Right renal cortex interstitium (tissue), 3 donors: Measurements from ENCODE around the gene DLG2. TPM values are rescaled to one million over a fixed set of nuclear protein-coding genes. Genes with fewer than 3 reads are reported as not detected.

Source experiments
- DNase-seq, 3 donors: peaks; one replicate each; pipeline ENCODE4 v3.0.0-alpha.2; 2013; ENCODE audit warnings: low read depth in 3 of 3, low spot score in 2 of 3
- polyA plus RNA-seq, 3 donors: library from polyadenylated mRNA; unstranded; fragments of 120-200 nt; gene quantifications; one replicate each; pipeline ENCODE4 v1.2.1, GENCODE V29; 2013; ENCODE audit not compliant: insufficient read length in 3 of 3

Gene DLG2
- polyA plus RNA-seq, 3 donors = 11.5 to 14.0 (median 13.3) TPM

DNA sequence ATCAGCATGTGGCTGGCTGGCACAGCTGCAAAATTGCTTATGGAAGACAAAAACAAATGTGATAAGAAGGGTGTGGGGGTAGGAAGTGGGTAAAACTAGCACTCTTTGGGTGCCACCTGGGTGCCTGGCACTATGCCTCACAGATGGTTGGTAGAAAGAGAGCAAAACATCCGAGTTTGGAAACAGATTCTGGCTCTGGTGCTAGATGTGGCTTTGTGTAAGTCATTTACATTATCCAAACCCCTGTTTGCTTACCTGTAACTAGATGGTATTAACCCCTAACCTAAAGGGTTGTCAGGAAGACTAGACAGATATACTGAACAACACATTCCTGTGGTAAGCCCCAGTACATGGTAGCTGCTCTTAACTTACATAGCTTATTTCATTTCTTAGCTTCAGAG lies 905.6 kb downstream of the DLG2 start:
- DNase-seq = no peak

DNA sequence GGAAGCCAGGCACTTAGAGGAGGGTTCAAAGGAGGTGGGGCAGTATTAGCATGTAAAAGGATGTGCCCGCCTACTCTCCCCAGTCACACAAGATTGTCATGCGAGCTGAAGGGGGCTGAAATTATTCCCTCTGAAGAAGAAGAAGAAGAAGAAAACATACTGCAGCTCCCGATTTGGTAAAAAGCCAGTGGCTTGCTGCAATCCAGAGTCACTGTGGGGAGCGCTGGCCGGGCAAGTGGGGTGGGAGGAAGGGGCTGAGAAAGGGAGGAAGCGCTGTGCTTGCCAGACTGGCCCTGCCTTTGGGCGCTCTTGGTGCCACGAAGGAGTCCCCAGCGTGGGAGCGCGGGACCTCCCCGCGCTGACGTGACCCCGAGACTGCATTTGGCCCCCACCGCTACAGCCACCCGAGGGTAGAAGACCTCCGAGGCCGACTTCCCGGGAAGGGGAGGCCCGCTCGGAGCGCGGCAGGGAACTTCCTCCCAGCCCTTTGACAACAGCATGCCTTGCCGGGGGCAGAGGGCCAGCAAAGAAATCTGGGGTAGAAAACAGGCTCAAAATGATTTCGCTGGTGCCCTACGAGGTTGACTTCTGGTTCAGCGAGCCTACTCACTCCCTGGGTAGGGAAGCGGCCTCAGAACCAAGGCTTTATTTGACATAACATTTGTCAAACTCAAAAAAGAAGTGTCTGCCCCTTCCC lies 906.3 kb downstream of the DLG2 start:
- DNase-seq = no peak

DNA sequence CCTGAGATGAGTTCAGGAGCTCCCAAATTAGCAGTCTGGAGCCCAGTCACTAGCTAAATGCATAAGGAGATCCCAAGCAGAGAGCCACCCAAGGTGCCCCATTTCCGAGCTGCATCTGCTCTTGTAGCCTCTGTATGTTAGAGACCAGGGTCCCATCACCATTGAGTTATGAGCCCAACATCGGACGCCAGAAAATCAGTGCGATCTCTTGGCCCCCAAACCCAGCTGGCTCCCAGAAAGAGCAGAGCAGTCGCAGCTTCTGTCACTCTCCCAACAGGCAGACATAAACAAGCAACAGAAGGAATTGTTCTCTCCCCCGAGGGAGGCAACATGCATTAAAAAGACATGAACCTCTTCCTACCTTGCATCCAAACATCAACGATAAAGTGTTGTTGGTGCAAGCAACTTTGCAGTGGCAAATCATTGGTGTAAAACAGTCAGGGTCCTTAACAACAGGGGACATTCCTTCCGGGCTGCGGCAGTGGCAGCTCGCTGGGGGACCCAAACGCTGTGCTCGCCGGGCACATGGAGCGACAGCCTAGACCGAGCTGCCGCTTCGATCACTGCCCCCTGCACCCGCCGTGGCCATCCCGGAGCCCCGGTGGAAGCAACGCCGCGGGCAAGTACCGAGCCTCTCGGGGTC lies 907.1 kb downstream of the DLG2 start:
- no peak for DNase-seq

DNA sequence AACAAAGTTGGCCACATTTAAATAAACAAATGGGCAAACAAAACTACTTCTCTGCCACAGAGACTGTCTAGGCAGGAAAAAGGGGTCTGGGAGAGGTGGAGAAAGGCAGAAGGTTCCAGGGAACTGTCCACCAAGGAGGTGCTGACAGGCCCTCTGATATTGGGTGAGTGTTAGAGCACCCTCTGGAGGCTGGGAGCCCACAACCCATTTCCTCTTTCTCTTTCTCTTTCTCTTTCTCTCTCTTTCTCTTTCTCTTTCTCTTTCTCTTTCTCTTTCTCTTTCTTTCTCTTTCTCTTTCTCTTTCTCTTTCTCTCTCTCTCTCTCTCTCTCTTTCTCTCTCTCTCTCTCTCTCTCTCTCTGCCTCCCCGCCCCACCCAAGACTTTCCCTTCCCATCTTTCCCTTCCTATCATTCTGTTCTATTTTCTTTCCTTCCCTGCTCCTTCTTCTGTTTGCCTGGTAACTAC lies 912.8 kb downstream of the DLG2 start:
- DNase-seq = peak; percentile 43 to 64 (median 63)

DNA sequence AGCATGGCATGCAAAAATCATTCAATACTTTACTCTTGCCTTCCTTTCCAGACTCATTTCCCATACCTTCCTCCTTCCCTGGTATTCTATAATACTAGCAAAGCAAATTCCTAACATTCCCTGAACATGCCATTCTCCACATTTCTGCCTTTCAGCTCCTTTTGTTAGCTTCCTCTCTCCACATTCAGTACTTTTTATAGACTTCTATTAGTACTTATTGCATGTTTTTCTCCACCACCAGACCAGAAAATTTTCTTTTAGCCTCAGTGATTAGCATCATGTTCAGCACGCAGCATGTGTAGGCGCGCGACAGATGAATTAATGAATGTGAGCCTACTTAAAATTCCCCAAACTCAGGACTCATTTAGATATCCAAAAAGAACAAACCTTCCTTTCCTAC lies 935.3 kb downstream of the DLG2 start:
- DNase-seq = no peak

DNA sequence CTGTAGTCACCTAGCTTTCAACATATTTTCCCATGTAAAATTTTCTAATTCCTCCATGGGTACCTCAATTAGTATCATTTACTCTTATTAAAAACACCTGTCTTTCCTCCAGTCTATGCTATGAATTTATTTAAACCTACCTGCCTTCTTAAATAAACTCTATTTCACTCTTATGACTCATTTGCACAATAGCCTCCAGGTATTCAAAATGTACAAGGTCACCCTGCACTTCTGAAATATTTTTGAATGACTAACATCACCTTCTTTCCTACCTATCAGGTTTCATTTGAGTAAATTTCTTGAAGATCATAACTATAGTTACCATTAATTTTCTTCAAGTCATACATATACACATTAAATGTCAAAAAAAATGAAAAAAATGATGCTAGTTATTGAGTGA lies 939.7 kb downstream of the DLG2 start:
- DNase-seq = no peak

DNA sequence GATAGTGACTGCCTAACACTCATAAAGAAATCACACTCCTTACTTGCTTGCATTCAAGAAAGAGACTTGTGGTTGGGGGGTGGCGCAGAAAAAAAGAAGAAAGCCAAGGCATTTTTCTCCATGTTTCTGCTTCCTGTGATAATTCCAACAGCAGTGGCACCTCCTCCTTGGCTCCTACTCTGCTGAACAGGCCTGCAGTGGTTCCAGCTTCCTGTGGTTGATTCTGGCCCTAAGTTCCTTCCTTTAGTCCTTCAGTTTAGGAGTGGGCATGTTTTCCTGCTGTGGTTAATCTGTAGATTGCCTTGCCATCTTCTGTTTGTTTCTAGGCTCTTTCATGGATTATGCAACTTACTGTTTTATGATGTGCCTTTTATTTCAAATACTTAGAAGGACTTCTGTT lies 940.4 kb downstream of the DLG2 start:
- DNase-seq = no peak

DNA sequence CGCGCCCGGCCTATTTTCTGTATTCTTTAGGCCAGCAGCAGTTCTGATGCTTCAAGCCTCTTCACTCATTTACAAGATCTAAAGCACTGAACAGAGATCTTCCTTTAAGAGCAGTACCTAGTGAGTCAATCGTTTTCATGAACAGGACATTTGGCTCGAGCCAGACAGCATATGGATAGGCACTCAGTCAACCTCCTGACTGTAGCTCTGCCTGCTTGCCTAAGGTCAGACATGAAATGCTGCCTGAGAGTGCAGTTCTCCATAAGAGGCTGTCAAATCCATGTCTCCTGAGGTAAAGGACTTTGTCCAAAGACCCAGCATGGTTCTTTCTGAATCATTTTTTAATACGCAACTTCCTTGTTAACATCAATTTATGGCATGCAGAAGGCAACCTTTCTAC lies 941.2 kb downstream of the DLG2 start:
- DNase-seq = no peak

DNA sequence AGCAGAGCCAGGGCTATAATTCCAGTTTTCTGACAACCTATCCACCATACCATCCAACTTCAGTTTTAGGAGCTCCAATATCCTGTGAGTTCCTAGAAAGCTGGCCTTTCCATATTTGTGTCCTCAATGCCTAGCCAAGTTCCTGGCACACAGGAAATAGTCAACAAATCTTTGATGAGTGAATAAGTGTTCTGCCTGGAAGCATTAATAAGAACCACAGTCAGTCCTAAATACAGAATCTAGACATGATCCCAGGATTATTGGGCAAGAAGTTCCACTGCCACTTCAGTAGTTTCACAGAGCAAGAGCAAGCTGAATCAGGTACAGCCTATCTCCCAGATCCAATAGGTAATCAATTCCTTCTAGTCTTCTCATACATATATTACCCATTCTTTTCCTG lies 942.0 kb downstream of the DLG2 start:
- DNase-seq = no peak

DNA sequence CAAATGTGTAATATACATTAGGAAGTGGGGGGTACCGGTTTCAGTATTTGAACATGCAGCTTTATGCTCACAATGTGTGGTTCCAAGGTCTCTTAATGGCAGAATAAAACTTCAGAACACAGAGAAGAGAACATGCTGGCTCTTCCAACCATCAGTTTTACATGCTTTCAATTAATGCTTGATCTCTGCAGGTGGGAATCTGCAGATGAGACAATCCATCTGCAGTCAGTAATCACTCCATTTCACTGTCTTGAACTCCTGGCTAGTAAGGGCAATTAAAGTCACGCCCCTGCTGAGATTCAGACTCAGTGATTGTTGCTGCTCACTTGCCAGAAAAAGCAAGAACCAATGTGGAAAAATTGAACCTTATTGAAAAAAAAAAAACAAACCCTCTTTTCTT lies 945.7 kb downstream of the DLG2 start:
- no peak for DNase-seq

DNA sequence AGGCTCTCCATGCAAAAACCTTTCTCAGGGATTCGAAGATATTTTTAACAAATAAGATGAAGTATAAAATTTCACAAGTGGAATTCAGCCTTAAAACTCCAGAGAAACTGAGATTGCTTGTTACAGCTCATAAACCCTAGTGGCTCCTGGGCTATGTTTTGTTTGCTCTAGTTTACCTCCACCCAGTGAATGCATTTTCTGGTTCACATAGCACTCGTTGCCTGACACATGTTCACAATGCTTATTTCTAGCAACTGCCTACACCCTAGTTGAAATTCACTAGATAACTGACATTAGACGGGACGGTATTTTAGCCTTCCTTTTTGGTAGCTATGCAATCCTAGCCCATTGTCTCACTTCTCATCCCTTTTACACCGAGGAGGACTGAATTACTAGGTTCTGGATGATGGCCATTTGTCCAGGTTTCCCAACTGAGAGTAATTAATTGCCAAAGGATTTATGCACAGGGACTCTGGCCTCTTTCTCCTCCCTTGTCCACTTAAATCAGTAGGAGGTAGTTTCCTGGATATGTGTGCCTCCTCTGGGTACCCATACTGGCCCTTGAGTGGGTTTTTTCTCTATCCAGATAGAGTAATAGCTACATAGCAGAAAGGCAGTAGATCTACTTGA lies 951.6 kb downstream of the DLG2 start:
- DNase-seq = peak in 1 of 3 donors; percentile 15

DNA sequence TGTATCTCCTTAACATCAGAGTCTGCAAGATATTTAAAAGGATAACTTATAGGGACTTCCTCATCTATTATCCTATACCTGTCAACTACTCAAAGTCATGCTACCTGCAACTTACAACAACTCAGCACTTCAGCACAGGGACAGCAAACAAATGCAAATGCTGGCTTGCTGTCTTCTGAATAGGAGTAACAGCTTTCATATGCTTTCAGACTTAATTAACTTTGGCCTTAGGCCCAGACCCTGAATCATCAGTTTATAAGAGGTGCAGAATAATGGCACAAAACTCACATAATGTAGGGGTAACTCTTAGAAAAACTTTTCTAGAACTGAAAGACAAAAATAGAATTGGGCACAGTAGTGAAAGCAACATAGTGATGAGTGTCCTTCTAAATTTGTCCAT lies 953.4 kb downstream of the DLG2 start:
- DNase-seq = no peak

DNA sequence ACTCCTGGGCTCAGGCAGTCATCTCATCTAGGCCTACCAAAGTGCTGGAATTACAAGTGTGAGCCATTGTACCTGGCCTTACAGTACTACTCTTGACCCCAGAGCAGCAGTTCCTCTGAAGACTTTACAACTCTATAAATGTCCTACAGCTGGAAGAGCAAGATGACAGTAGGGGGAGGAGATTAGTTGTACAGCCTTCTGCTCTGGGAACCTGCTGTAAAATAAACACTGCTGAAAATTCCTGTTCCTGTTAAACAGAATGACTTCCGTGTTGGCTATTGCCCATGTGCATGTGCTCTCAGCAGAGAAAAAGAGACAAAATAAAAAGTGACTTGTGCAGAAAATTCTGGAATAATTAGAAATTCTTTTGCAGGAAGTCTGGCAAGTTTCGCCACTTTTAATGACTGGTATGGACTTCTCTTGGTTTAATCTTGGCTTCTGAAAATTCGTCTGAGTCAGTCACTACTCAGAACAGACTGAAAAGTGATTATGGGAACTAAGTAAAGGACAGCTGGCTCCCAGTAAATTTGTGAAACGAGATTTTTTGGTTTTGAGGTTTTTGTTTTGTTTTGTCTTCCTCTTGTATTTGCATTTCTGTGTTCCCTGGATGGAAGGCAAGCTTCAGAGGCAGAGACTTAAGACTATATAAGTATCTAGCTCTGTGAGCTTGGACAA lies 955.7 kb downstream of the DLG2 start:
- DNase-seq = no peak

DNA sequence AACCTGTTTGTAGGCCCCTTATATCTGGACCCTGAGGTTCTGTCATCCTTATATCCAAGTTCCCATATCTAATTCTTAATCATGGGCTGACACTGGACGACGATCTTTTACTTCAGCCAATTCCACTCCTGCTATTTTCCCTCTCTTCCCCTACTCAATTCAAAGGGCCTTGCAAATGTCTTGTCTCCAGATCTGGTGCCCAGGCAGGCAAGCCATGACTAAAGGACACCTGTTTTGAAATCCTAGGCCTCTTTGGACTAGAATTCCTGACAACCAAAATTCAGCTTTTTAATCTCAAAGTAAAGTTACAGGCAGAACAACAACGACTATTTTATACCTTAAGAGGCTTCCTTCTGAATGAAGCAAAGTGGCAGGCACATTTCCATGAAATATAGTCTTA lies 963.4 kb downstream of the DLG2 start:
- DNase-seq = no peak

DNA sequence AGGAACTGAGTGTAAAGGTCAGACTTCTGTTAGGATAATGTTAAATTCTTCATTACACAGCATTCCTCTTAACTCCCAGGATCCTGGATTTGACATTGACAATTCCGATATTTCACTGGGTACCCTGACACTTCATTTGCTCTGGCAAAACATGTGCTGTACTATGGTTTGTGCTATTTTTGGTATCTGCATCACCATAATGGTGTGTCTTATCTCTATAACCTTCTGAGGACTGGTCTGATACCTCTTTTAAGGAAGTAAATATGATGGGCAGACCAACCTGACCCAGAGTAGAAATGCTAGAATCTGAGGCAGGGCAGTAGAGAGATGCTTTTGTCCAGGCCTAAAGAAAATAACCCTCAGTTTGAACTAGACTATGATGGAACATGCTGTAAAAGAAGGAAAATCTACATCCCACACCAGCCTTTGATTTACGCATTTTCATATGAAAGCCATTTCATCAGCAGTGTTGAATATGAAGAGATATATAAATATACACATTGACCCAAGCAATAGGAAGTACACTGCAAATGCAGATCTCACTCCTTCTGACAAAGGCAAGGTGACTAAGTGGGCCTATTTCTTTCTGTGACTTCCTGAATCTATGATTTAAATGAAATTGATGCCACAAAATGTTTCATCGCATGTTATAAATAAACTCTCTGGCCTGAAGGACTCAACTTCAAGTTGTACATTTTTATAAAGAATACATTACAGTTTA lies 966.7 kb downstream of the DLG2 start:
- DNase-seq = no peak

DNA sequence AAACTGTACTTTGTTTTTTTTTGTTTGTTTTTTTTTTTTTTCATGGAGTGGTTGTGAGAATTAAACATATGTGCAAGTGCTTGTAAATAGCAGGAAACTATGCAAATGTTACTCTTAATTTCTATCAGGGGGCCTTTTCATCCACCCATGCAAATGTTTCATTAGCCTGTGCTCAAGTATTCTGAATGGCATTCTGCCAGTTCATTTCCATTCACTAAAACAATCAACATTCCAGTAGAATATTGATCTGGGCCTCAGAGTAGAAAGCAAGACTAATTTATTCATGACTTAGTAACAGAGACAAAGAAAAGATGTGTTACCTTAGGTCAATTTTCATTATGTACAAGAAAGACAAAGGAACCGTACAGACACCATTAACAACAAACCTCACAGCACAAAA lies 971.4 kb downstream of the DLG2 start:
- DNase-seq = no peak

DNA sequence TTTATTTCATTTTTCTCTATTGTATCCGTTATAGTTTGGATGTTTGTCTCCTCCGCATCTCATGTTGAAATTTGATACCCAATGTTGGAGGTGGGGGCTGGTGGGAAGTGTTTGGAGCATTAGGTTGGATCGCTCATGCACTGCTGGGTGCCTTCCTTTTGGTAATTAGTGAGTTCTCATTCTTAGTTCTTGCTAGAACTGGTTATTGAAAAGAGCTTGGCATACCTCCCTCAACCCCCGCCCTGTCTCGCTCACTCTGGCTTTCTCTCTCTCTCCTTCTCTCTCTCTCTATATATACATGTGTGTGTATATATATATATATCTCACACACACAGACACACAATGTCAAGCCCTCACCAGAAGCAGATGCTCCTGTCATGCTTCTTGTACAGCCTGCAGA lies 978.7 kb downstream of the DLG2 start:
- DNase-seq = no peak

DNA sequence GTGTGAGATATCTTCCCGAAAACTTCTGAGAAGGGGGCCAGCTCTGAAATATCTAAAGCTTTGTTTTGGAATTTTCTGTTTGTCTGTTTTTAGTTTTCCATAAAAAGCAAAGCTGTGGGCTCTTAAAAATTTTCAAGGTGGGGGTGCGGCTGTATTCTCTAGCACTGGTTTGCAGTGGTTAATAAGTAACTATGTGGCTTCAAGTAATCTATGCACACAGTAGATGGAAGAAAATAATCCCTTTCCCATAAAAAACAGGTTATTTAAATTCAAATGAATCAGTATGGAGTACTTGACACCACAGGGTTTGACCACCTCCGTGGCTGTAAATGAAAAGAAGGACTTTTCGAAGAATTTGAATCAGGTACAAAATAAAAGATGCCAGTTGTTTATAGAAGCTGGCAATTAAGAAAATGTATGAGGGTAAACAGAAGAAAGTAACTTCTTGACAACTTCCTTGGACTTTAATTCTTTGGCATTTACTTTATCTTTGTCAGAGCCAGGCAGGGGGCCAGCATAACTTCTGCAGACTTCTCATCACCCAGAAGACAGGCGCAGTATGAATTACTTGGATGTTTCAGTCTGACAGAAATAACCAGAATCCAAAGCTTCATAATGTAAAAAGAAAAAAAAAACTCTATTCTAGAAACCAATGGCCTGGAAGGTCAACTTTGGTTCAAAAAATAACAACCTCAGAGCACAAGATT lies 981.0 kb downstream of the DLG2 start:
- DNase-seq = no peak

DNA sequence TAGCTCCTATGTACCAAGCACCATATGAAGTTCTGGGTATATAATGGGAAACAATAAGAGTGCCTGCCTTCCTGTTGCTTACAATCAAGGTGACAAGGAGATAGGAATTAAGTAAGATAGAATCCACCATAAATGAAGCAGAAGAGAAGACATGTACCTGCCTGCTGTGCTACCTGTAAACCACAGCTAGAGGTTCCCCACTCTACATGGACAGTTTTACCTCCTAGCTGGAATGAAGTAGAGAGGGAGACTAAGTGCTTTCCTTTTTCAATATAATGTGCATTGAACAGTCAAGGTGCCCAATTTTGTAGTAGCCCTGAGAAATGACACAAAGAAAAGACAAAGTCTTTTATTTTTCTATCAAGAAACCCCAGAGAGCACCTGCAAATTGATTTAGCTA lies 984.6 kb downstream of the DLG2 start:
- no peak for DNase-seq

DNA sequence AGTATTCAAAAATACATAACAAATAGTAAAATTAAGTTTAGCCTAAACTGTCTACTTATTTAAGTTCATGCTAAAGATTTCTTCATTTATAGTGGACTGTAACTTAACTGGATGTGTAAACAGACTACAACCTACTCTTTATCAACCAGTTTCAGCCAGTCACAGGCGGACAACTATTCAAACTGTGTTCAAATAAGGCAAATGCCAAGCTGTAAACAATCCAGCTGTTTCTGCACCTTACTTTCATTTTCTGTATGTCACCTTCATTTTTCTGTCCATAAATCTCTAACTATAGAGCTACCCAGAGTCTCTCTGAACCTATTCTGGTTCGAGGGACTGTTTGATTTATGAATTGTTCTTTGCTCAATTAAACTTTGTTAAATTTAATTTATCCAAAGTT lies 992.8 kb downstream of the DLG2 start:
- DNase-seq = no peak
